Measurements from ENCODE around the gene CFLAR. TPM values are rescaled to one million over a fixed set of nuclear protein-coding genes. Genes with fewer than 3 reads are reported as not detected.

CFLAR gene
- total RNA-seq, 4 donors from 2014 or later, result 239 to 412 (median 326) TPM

DNA sequence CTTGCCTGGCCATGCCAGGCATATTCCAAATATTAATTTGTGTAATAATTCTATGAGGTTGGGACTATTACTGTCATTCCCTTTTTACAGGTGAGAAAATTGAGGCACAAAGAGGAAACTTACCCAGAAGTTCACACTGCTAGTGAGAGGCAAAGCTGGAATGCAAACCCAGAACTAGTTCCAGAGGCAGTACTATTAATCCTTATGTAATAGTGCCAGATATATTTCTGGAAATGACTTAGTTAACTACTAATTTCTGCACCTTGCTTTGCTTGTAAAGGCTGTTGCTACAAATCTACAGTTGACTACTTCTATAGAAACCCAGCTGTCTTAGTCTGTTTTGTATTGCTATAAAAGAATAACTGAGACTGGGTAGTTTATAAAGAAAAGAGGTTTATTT is 5.3 kb upstream of the CFLAR start:
- TF ChIP-seq, protein P1, sequence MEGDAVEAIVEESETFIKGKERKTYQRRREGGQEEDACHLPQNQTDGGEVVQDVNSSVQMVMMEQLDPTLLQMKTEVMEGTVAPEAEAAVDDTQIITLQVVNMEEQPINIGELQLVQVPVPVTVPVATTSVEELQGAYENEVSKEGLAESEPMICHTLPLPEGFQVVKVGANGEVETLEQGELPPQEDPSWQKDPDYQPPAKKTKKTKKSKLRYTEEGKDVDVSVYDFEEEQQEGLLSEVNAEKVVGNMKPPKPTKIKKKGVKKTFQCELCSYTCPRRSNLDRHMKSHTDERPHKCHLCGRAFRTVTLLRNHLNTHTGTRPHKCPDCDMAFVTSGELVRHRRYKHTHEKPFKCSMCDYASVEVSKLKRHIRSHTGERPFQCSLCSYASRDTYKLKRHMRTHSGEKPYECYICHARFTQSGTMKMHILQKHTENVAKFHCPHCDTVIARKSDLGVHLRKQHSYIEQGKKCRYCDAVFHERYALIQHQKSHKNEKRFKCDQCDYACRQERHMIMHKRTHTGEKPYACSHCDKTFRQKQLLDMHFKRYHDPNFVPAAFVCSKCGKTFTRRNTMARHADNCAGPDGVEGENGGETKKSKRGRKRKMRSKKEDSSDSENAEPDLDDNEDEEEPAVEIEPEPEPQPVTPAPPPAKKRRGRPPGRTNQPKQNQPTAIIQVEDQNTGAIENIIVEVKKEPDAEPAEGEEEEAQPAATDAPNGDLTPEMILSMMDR (IDR thresholded peaks at IDR 0.05; ENCODE audit: low read depth), result no peak

DNA sequence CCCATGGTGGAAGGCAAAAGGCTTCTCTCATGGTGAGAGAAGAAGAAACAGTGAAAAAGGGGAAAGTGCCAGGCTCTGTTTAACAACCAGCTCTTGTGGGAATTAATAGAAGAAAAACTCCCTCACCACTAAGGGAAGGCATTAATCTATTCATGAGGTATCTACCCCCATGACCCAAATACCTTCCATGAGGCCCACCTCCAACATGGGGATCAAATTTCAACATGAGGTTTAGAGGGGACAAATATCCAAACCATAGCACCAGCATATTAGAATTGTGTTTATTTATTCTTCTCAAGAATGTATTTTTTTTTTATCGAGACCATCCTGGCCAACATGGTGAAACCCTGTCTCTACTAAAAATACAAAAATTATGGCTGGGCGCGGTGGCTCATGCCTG is 4.9 kb upstream of the CFLAR start:
- TF ChIP-seq, protein P1 (IDR thresholded peaks at IDR 0.05; ENCODE audit: low read depth), result no peak

DNA sequence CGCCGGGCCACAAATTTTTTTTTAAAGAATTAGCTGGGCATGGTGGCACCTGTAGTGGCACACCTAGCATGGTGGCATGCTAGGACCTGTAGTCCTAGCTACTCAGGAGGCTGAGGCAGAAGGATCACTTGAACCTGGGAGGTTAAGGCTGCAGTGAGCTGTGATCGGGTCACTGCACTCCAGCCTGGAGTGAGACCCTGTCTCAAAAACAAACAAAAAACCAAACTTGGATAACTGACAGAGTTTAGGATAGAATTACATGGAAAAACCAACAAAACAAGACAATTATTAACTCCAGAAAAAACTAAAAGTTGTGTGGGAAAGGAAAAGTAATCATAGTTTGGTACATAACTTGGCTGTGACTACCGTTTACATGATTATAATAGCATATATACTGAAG is 1.6 kb upstream of the CFLAR start:
- TF ChIP-seq, protein P1 (IDR thresholded peaks at IDR 0.05; ENCODE audit: low read depth), result no peak

DNA sequence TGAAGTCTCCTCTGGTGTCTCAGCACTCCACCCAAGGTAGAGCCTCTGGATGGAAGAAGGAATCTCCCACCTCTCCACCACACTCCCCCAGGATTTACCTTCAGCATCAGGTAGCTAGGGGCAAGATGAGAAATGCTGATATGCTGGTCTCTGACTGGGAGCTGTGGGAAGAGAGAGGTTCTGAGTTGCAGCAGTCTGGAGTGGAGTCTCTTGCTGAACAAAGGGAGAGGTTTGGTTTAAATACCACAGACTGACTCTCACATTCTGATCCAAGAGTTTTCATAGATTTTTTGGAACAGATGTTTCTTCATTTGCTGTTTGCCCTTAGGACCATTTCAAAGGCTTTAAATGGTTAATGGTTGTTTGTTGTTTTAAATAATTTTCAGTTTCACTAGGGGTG is 1.1 kb upstream of the CFLAR start:
- TF ChIP-seq, protein P1 (IDR thresholded peaks at IDR 0.05; ENCODE audit: low read depth), result no peak

DNA sequence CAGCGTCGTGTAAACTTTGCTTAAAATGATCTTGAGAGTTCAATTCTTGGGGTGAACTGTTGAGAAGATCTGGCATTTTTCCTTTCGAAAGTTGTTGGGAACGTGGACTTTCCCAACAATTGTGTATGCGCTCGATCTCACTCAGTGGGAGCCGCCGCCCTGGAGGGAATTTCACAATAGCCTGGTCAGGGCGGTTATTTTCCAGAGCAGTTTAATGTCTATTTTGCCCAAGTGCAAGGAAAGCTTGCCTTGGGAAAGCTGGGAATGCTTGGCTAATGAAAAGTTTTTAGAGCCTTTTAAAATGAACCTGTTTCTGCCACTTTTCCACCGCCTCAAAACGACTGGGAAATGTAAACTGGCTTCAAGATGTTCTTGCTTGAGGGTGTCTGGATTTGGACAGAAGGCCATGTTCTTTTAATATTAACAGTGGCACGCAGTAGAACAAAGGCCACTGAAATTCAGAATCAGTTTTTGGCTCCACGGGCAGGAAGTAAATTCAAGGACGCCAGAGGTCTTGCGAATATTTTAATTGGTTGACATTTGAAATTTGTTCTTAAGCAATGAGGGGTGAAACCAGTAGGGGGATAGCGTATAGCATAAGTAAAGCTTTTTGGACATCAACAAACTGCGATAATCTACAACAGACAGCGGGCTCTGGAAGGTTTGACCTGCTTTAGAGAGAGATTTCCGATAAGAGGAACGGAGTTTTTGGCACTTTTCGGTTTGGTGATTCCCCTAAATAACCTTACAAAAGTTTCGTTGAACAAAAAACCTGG is 1.2 kb downstream of the CFLAR start:
- TF ChIP-seq, protein P1 (IDR thresholded peaks at IDR 0.05; ENCODE audit: low read depth), result no peak

DNA sequence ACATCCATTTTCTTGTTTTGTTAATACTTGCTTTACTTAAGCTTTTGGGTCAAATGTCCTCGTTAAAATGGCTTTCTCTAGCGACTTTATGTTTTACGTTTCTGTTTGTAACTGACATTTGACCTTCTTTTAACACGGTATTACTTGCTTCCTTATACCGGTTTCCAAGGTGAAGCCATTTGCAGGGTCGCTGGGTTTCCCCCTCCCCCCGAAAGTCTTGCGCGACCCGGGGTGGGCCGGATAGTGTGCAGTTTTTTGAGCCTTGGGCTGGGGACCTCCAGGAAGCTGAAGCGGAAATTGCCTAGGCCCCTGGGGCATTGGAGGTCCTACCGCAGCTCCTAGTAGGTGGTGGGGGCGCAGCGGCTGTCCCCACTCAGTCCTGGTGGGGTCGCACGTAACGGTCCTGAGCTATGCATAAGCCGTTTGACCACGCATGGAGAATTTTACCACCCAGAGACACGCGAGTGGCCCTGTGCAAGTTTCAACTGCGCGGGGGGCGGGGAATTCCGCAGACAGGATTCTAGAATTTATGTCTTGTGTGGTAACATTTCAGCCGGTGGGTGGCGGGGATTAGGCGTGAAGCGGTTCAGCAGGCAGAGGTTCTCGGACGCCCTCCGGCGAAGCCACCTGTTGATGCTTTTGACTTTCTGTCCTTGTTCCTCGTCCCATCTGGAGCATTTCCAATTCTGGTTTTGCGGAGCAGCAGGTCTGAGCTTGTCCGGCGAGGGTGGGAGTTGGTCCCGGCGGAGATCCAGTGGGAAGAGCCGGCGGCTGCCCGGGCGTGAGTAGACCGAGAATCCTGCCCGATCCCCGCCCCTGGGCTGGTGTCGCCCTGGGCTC is 2.4 kb downstream of the CFLAR start:
- TF ChIP-seq, protein P1 (IDR thresholded peaks at IDR 0.05; ENCODE audit: low read depth), result no peak
